H1 (cell line): ENCODE results near the gene GCC1.

Experiments used
- CBX8 ChIP-seq: fragments of 300-800, 300-1000 bp; sonication (generic); IDR thresholded peaks from 2 replicates; pipeline ENCODE4 v1.7.1; 2016; ENCODE audit warnings: low read depth, low read length, borderline replicate concordance
- EZH2 ChIP-seq: fragments of 200-600 bp; sonication (generic); IDR thresholded peaks from 2 replicates; pipeline ENCODE4 v1.7.1; 2012; ENCODE audit warnings: low read depth, mild to moderate bottlenecking, moderate library complexity, low read length, inconsistent platforms; ENCODE audit not compliant: severe bottlenecking
- JUN ChIP-seq: IDR thresholded peaks from 2 replicates; pipeline ENCODE4 v1.6.1; 2011; ENCODE audit warnings: low read depth, mild to moderate bottlenecking, improper control_type of control experiment, low read length
- POLR2A ChIP-seq, 2 experiments: IDR thresholded peaks; 1 replicate in 1 of 2; 2 replicates in 1 of 2; pipeline ENCODE4 v1.6.1; 2011; ENCODE audit warnings: low read depth in 2 of 2, low read length in 2 of 2, mild to moderate bottlenecking in 2 of 2; ENCODE audit errors: control extremely low read depth in 1 of 2
- RFX5 ChIP-seq: IDR thresholded peaks from 2 replicates; pipeline ENCODE4 v1.6.1; 2011; ENCODE audit warnings: low read depth, low read length, improper control_type of control experiment, borderline replicate concordance
- SUZ12 ChIP-seq: fragments of 200-600 bp; sonication (generic); IDR thresholded peaks from 2 replicates; pipeline ENCODE4 v1.6.1; 2012; ENCODE audit warnings: mild to moderate bottlenecking, inconsistent platforms, low read length, moderate library complexity, mixed read lengths
- TF ChIP-seq, protein P1 (sequence below), 3 experiments: IDR thresholded peaks; 1 replicate in 2 of 3; 2 replicates in 1 of 3; pipeline versions ENCODE4 v1.5.1 to v1.6.1; 2011; ENCODE audit warnings: low read length in 3 of 3, mild to moderate bottlenecking in 3 of 3, inconsistent platforms in 2 of 3, low read depth in 1 of 3, moderate library complexity in 1 of 3; ENCODE audit not compliant: insufficient read depth in 1 of 3; ENCODE audit errors: control extremely low read depth in 1 of 3
- TF ChIP-seq, protein P2 (sequence below): IDR thresholded peaks from 2 replicates; pipeline ENCODE4 v1.6.1; 2011; ENCODE audit warnings: low read length, improper control_type of control experiment

DNA sequence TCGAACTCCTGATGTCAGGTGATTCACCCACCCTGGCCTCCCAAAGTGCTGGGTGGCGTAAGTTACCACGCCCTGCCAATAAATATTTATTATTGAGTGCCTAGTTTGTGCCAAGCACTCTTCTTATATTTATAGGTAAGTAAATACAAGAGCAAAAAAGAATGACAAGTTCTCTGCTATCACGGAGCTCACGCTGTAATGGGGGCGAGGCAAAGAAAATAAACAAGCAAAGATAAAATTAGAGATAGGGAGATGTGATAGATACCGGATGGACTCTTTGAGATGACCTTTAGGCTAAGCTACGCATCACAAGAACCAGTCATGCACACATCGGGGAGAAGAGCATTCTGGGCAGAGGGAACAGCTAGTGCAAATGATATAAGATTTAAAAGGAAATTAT is 46.3 kb downstream of the GCC1 start:
- TF ChIP-seq POLR2A (IDR thresholded peaks at IDR 0.05; ENCODE audit: control extremely low read depth in 1 of 2, low read depth in 2 of 2, low read length in 2 of 2) (no peak), CBX8 (no peak), EZH2 (no peak), SUZ12 (no peak), JUN (no peak), RFX5 (no peak)
- TF ChIP-seq, protein P1, sequence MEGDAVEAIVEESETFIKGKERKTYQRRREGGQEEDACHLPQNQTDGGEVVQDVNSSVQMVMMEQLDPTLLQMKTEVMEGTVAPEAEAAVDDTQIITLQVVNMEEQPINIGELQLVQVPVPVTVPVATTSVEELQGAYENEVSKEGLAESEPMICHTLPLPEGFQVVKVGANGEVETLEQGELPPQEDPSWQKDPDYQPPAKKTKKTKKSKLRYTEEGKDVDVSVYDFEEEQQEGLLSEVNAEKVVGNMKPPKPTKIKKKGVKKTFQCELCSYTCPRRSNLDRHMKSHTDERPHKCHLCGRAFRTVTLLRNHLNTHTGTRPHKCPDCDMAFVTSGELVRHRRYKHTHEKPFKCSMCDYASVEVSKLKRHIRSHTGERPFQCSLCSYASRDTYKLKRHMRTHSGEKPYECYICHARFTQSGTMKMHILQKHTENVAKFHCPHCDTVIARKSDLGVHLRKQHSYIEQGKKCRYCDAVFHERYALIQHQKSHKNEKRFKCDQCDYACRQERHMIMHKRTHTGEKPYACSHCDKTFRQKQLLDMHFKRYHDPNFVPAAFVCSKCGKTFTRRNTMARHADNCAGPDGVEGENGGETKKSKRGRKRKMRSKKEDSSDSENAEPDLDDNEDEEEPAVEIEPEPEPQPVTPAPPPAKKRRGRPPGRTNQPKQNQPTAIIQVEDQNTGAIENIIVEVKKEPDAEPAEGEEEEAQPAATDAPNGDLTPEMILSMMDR (IDR thresholded peaks at IDR 0.05; ENCODE audit: control extremely low read depth in 1 of 3, insufficient read depth in 1 of 3, low read depth in 1 of 3, low read length in 3 of 3), result no peak
- TF ChIP-seq, protein P2, sequence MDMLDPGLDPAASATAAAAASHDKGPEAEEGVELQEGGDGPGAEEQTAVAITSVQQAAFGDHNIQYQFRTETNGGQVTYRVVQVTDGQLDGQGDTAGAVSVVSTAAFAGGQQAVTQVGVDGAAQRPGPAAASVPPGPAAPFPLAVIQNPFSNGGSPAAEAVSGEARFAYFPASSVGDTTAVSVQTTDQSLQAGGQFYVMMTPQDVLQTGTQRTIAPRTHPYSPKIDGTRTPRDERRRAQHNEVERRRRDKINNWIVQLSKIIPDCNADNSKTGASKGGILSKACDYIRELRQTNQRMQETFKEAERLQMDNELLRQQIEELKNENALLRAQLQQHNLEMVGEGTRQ, result no peak
